Bronchial epithelial cell (primary cell): ENCODE measurements around the gene MRPS27. TPM values are rescaled to one million over a fixed set of nuclear protein-coding genes. Genes with fewer than 3 reads are reported as not detected.
A peak's percentile ranks its signal among the peaks of the same experiment; 100 is the strongest.

Experiments used
- DNase-seq: peaks from one replicate; pipeline ENCODE4 v3.0.0-alpha.2; 2010; ENCODE audit warnings: low read depth
- FAIRE-seq: peaks from 2 replicates; lab custom pipeline; 2011; peaks lifted over from hg19 to GRCh38; lab: Jason Lieb, UNC
- H3K27me3 ChIP-seq: 2 replicates; pipeline ENCODE4 v1.5.1; 2011; ENCODE audit warnings: low read length; ENCODE audit not compliant: control insufficient read depth, insufficient read depth
- H3K36me3 ChIP-seq: 2 replicates; pipeline ENCODE4 v1.5.1; 2011; ENCODE audit warnings: low read length; ENCODE audit not compliant: control insufficient read depth, insufficient read depth
- H3K4me3 ChIP-seq: 2 replicates; pipeline ENCODE4 v1.5.1; 2011; ENCODE audit warnings: mild to moderate bottlenecking, low read depth, low read length, control low read depth
- total RNA-seq: library from RNA; depleted of rRNA; stranded (reverse); fragments of >200 nt; gene quantifications from 2 replicates; pipeline ENCODE4 v1.2.1, GENCODE V29; 2014
- TF ChIP-seq, protein P1 (sequence below): IDR thresholded peaks from 2 replicates; pipeline ENCODE4 v1.5.1; 2011; ENCODE audit warnings: mild to moderate bottlenecking, moderate library complexity, low read length, control low read depth, inconsistent platforms; ENCODE audit not compliant: insufficient read depth, severe bottlenecking

The MRPS27 gene
- total RNA-seq, 1 donor from 2014 or later: 53.4 TPM

DNA sequence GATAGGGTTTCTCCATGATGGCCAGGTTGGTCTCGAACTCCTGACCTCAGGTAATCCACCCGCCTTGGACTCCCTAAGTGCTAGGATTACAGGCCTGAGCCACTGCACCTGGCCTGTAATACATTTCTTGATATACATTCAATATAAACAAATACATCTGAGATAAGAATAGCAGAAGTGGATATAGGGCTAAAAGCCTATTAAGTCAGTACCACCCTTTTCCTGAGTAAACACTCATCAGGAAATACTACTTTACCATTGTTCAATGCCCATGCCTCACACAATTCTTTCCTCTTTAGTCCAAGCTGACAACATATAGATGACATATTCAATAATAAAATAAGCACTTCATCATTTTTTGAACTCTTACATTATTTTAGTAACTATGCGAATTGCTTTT is 64.8 kb downstream of the MRPS27 start:
- Histone ChIP-seq H3K27me3 (no peaks in the 10 kb centered on the region), H3K36me3 (peaks cover 1% of the 10 kb centered on the region), H3K4me3 (no peak overlapping the region)
- FAIRE-seq (no peak), DNase-seq (peak; percentile 15)
- TF ChIP-seq, protein P1, sequence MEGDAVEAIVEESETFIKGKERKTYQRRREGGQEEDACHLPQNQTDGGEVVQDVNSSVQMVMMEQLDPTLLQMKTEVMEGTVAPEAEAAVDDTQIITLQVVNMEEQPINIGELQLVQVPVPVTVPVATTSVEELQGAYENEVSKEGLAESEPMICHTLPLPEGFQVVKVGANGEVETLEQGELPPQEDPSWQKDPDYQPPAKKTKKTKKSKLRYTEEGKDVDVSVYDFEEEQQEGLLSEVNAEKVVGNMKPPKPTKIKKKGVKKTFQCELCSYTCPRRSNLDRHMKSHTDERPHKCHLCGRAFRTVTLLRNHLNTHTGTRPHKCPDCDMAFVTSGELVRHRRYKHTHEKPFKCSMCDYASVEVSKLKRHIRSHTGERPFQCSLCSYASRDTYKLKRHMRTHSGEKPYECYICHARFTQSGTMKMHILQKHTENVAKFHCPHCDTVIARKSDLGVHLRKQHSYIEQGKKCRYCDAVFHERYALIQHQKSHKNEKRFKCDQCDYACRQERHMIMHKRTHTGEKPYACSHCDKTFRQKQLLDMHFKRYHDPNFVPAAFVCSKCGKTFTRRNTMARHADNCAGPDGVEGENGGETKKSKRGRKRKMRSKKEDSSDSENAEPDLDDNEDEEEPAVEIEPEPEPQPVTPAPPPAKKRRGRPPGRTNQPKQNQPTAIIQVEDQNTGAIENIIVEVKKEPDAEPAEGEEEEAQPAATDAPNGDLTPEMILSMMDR: no peak

DNA sequence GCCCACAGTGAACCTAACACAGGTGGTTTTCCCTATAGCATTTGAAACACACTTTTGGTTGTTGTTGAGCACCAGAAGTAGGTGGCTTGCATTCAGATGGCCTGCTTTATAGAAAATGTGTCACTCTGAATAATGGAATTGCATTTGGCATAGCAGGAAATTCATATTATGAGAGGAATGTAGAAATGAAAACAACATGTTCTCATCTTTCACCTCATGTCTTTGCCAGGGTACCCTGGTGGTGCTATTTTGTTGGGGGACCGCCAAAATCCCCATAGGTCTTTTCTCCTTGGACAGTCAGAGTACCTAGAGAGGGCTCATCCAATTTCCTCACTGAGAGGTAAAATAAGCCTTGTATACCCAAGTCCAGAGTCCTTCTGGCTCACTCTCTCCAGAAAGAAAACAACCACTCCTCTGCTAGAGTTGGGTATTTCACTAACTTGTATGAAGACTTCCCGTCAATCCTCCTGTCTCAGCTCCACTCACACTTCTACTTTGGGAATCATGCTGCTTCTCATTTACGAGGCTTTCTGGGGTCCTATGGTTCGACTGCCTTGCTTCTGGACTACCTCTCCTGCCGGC is 67.4 kb downstream of the MRPS27 start:
- no peak for DNase-seq
- Histone ChIP-seq H3K36me3 (peaks cover 1% of the 10 kb centered on the region), H3K27me3 (no peaks in the 10 kb centered on the region), H3K4me3 (no peak overlapping the region)
- TF ChIP-seq, protein P1: no peak
- no peak for FAIRE-seq

DNA sequence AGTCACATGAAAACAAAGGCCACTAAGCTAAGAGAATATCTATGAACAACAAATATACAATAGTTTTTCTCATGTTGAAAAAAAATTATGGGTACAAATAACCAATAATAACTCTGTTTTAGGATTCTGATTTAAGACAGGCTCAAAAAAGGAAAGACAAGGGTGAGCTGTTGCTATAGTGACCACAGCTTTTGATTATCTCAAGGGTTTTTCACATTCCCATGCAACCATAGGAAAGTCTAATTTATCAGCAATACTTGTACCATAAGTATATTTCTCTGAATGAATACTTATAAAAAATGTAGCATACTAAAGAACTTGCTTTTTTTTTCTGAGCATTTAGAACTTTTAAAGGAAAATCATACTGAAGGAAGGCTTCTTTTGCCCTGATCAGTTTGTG is 68.0 kb downstream of the MRPS27 start:
- Histone ChIP-seq H3K4me3 (no peak overlapping the region), H3K36me3 (peaks cover 1% of the 10 kb centered on the region), H3K27me3 (no peaks in the 10 kb centered on the region)
- TF ChIP-seq, protein P1: no peak
- DNase-seq: no peak
- no peak for FAIRE-seq

DNA sequence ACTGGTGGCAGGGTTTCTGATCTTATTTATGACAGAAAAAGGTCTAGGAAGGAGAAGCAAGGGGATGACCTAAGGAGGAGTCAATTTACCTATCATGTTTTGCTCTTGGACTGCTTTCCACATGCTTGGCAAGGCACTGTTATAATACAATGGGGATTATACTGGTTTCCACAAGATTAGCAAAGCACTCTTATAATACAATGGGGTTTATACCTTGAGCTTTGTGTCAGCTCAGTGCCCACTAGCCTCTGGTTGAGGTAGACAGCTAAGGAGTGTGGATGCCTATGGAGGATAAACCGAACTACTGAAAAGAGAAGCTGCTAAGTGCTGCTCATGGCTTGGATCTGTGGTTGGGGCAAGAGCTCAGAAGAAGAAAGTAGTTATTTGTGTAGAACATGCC is 68.7 kb downstream of the MRPS27 start:
- Histone ChIP-seq H3K36me3 (peaks cover 1% of the 10 kb centered on the region), H3K27me3 (no peaks in the 10 kb centered on the region), H3K4me3 (no peak overlapping the region)
- TF ChIP-seq, protein P1: no peak
- FAIRE-seq (no peak), DNase-seq (no peak)

DNA sequence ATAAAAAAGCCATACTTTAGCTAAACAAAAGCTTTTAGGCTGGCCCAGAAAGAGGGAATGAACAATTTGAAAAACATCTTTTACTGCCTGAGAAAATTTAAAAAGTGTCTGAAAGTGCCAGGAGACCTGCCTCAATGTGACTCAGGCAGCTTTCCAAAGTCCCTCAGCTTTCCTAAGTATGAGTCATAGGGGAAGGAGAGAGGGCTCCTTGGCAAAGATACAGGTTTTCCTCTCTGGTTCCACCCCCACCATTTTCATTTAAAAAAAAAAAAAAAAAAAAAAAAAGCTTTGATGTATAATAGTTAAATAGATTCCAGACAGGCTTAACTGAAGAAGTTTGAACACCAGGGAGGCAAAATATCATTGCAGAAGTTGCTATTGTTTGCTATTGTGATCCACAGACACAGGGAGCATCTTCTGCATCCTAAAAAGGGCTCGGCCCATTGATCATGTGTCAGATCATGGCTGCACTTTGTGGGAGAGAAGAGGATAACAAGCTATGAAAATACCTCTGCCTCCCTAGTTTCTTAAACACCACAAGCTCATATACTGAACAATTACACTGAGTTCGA is 71.5 kb downstream of the MRPS27 start:
- H3K27me3 ChIP-seq: no peaks in the 10 kb centered on the region
- peaks cover 1% of the 10 kb centered on the region for H3K36me3 ChIP-seq
- peak; percentile 82 for DNase-seq
- H3K4me3 ChIP-seq: no peak overlapping the region
- TF ChIP-seq, protein P1: no peak
- no peak for FAIRE-seq

DNA sequence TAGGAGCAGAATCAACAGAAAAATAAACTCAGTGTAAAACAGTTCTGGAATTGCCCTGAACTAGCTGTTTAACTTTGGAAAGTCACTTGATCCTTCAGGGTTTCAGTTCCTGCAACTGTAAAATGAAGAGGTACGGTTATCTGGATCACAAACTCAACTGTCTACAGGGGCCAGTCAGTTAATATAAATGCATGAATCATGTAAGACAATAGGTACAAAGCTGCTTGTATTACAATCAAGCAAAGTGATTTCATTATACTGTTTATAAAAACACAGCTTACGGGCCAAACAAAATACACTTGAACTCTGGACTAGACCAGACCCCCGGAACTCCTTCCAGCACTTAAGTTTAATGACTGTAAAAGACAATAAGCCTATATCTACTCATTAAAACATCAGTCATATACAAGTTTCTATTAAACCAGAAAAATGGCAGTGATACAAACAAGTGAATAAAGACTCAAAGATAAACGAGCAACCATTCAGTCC is 73.0 kb downstream of the MRPS27 start:
- peak; percentile 63 for DNase-seq
- FAIRE-seq: no peak

More for the DNA sequence above, 73.0 kb downstream of the MRPS27 start:
- Histone ChIP-seq H3K36me3 (peaks cover 1% of the 10 kb centered on the region), H3K27me3 (no peaks in the 10 kb centered on the region), H3K4me3 (no peak overlapping the region)
- TF ChIP-seq, protein P1: no peak
